HG02678 (cell line): Measurements from ENCODE around the gene SCGB1D2.

Experiments used
- ATAC-seq: cut with Tn5 transposase; IDR thresholded peaks from one replicate; pipeline ENCODE4 v1.9.1; 2021; ENCODE audit warnings: mild to moderate bottlenecking, moderate library complexity; ENCODE audit not compliant: unreplicated experiment

SCGB1D2 gene

GRCh38 chr11:62256281-62256680 lies 14.2 kb downstream of the SCGB1D2 start:
- no peak for ATAC-seq

GRCh38 chr11:62260261-62260953 lies 18.4 kb downstream of the SCGB1D2 start:
- ATAC-seq = no peak

- no peak for ATAC-seq
These were observed 22.0 kb downstream of the SCGB1D2 start for GRCh38 chr11:62264004-62264403.

- no peak for ATAC-seq
These were observed 24.5 kb downstream of the SCGB1D2 start for GRCh38 chr11:62266558-62266957.

- no peak for ATAC-seq
These were observed 25.0 kb downstream of the SCGB1D2 start for GRCh38 chr11:62267050-62267449.

- ATAC-seq = no peak
These were observed 25.5 kb downstream of the SCGB1D2 start for GRCh38 chr11:62267576-62267975.

- no peak for ATAC-seq
These were observed 27.7 kb downstream of the SCGB1D2 start, which contains the start of gene SCGB2A2 for GRCh38 chr11:62269654-62270278. Gene SCGB2A2, plus strand, starts transcription at chr11:62270158. Its CDS starts 59 bp downstream, at chr11:62270217.

GRCh38 chr11:62273284-62273683 lies 31.2 kb downstream of the SCGB1D2 start:
- ATAC-seq = no peak

GRCh38 chr11:62273789-62274275 lies 31.8 kb downstream of the SCGB1D2 start:
- ATAC-seq = no peak

GRCh38 chr11:62280452-62280851 lies 38.4 kb downstream of the SCGB1D2 start:
- ATAC-seq = no peak
